HL-60/S4 treated with phorbol 12-myristate 13-acetate at 8.2 ng/mL for 4 days and 3 days (cell line): ENCODE measurements around the gene KCNJ11.

Experiments
- in situ Hi-C: fragments of 300-500 bp; cut with MboI; formaldehyde crosslinking; loops from 2 replicates; pipeline ENCODE4 v1.15.0; 2022; ENCODE audit warnings: low sequenced_read_pairs

Gene KCNJ11

GRCh38 chr11:17393472-17393871, 5.0 kb upstream of the KCNJ11 start:
- in situ Hi-C loops, result loop anchor here (25.0 kb wide), 1 partner anchor 119 kb away; no protein-coding TSS in a partner anchor

DNA sequence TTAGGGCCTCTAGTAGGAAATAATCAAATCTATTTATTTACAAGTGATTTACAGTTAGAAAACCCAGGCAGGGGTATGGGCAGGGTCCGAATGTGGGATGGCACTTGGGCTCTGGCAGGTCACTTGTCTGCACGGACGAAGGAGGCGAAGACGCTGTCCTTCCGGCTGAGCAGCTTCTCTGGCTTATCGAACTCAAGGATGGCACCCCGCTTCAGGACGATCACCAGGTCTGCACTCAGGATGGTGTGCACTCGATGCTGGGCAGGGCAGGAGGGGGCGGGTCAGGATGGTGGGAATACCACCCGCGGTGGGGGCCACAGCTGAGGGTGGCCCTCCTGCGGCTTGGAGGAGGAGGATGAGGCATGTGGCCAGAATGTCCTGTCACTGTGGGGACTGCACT, 4.4 kb upstream of the KCNJ11 start:
- in situ Hi-C loops, result loop anchor here (25.0 kb wide), 1 partner anchor 119 kb away; no protein-coding TSS in a partner anchor

DNA sequence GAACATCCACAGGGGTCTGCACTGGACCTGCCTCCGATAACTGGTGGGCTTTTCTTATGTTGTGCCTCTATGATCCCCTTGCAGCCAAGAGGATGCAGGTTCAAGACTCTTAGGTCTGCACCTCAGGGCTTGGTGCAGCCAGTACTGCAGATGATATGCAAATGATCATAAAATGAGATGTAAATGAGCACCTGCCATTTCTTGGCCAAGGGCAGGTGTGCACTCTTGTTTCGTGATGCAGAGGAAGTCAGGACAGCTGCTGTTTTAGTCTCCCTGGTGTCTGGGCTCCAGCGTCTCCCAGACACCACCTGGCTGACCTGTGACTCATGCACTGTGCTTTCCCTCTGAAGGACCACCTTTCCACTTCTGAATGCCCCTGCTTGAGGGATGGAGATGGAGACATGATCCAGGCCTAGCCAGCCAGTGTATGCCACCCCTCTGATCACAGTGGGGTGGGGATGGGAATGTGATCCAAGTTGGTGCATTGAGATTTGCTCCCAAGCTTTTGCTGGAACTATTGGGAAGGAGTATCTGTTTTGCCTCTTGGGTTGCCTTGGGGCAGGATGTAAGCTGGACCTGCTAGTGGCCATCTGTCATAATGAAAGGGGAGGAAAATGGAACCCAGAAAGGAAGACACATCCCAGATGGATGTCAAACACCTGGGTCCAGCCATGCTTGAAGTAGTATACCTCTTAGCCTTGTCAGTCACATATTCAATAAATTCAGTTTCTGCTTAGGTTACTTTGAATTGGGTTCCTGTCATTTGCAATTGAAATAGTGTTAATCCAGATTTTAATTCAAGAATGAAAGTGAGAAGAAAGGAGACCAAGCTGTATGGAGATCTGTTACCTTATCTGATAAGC, 3.3 kb upstream of the KCNJ11 start:
- in situ Hi-C loops, result loop anchor here (25.0 kb wide), 1 partner anchor 121 kb away; no protein-coding TSS in a partner anchor

DNA sequence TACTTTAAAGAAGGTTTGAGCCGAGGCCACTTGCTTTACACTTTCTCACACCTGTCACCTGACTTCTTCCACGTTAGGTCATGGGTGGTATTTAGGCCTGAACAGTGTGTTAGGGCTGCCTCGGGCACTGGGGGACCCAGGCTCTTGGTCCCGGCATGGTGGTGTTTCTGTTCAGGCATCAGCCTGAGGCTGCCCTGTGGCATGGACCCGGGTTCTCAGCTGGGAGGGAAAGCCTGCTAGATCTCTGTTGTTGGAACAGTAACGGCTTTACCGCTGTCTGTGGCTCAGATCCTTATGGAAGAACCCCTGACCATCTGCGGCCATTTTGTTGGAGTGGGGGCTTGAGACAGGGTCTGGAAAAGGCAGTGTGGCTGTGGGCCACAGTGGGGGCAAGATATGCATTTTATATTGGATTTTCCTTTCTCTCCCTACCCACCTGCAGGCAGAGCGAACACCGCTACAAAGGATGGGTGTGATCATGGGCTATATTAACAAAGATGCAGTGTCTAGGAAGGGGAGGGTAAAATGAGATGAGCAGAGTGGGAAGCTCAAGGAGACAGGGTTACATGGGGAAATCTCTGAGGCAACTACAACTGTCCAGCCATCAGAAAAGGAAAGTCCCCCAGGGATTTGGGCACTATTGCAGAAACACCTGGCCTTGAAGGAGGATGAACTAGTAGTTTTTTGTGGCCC, 1.6 kb upstream of the KCNJ11 start:
- in situ Hi-C loops, result loop anchor here (25.0 kb wide), 1 partner anchor 122 kb away; no protein-coding TSS in a partner anchor

DNA sequence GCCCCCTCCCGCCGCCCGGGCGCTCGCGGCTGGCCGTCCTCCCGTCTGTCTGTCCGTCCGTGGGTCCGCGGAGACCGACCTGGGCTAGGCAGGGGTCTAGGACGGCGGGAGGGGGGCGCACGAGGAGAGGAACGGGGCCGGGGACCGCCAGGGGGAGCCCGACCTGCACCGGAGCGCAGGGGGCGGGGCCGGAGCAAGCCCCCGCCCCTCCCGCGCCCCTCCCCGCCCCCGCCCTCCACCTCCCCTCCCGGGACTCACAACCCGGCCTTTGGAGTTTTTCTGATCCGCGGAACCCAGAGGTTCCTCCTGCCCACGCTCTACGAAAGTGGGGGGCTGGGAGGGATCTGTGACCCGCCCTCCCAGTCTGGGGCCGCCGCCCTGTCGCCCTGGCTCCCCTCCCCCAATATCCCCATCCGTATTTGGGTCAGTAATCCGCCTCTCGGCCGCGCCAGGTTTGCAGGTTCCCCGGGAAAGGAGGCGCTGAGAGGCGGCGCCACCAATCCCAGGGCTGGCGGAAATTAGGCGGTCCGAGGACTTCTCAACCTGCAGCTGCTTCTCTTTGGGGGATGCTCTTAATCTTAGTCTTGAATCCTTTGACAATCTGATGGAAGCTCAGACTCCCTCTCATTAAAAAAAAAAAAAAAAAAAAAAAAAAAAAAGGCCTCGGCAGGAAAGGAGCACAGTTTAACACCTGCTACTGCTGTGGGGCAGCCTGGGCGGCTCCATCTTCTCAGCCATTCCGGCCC, 925 bp upstream of the KCNJ11 start:
- in situ Hi-C loops, result loop anchor here (25.0 kb wide), 1 partner anchor 123 kb away; no protein-coding TSS in a partner anchor

DNA sequence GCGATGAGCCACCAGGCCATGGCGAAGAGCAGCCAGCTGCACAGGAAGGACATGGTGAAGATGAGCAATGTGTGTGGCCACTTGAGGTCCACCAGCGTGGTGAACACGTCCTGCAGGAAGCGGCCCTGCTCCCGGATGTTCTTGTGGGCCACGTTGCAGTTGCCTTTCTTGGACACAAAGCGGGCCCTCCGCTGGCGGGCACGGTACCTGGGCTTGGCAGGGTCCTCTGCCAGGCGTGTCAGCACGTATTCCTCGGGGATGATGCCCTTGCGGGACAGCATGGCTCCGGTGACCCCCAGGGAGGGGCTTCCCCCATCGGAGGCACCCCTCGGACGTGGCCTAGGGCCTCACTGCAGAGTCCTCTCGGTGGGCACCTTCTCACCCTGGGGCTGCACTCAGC, 648 bp downstream of the KCNJ11 start:
- in situ Hi-C loops, result loop anchor here (25.0 kb wide), 1 partner anchor 124 kb away; no protein-coding TSS in a partner anchor

- in situ Hi-C loops, result loop anchor here (25.0 kb wide), 1 partner anchor 125 kb away; no protein-coding TSS in a partner anchor
These were observed 1.2 kb downstream of the KCNJ11 start for GRCh38 chr11:17387254-17387653.

- in situ Hi-C loops, result loop anchor here (25.0 kb wide), 1 partner anchor 126 kb away; no protein-coding TSS in a partner anchor
These were observed 2.0 kb downstream of the KCNJ11 start for GRCh38 chr11:17386331-17387084.

GRCh38 chr11:17385926-17386325, 2.5 kb downstream of the KCNJ11 start:
- in situ Hi-C loops, result loop anchor here (25.0 kb wide), 1 partner anchor 126 kb away; no protein-coding TSS in a partner anchor

- in situ Hi-C loops, result loop anchor here (25.0 kb wide), 1 partner anchor 127 kb away; no protein-coding TSS in a partner anchor
These were observed 3.0 kb downstream of the KCNJ11 start for GRCh38 chr11:17385492-17385891.

GRCh38 chr11:17384002-17384511, 4.4 kb downstream of the KCNJ11 start:
- in situ Hi-C loops, result loop anchor here (25.0 kb wide), 1 partner anchor 128 kb away; no protein-coding TSS in a partner anchor

DNA sequence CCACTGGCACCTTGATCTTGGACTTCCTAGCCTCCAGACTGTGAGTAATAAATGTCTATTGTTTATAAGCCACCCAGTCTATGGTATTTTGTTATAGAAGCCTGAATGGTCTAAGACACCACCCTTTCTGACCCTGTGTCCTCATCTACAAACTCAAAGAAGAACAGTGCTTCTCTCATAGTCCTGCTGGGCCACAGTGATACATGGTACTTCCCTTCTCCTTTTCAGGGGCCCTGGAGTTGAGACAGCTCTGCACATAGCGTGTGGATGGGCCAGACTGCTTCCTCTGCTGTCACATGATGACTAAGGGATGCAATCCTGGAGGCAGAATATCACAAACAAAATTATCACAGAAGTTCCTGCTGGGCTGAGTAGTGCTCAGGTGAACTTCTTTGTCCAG, 5.0 kb downstream of the KCNJ11 start:
- in situ Hi-C loops, result loop anchor here (25.0 kb wide), 1 partner anchor 129 kb away; no protein-coding TSS in a partner anchor

- in situ Hi-C loops, result loop anchor here (25.0 kb wide), 1 partner anchor 130 kb away; no protein-coding TSS in a partner anchor
These were observed 6.3 kb downstream of the KCNJ11 start for GRCh38 chr11:17382046-17382728.

DNA sequence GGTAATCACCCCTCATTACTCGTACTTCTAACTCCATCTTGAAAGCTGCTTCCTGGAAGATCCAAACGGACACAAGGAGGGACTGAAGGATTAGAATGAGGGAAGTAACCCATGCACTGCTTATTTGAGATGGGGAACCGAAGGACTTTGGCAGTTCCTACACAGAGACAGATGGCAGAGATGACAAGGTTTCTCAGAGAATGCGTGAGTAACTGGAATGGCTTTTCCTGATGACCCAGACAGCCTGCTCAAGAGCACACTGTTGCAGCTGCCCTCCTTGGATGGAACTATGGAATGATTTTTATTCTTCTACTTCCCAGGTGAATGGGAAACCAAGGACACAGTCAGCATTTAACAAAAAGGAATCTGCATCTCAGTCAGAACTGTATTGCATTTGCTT, 7.3 kb downstream of the KCNJ11 start:
- in situ Hi-C loops, result loop anchor here (25.0 kb wide), 1 partner anchor 131 kb away; no protein-coding TSS in a partner anchor

GRCh38 chr11:17379383-17380180, 8.9 kb downstream of the KCNJ11 start:
- in situ Hi-C loops, result loop anchor here (25.0 kb wide), 1 partner anchor 133 kb away; no protein-coding TSS in a partner anchor

GRCh38 chr11:17378655-17379054, 9.8 kb downstream of the KCNJ11 start:
- in situ Hi-C loops, result loop anchor here (25.0 kb wide), 1 partner anchor 134 kb away; no protein-coding TSS in a partner anchor

DNA sequence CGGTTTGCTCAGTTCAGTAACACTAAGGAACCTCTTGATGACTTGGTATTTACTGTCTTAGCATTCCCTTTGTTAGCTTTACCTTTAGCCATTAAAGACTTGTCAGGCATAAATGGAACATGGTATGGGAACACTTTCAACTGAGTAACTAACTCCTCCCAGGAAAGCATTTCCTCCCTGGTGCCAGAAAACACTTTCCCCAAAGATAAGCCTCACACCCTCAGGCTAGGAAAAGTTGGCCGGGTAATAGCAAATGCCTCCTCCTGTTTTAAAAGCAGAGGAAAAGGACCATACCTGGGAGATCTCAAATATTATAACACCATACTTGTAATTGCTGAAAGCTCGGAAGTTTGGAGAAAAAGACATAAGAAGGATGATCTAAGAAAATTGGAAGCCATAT, 12.0 kb downstream of the KCNJ11 start:
- in situ Hi-C loops, result loop anchor here (25.0 kb wide), 1 partner anchor 136 kb away; no protein-coding TSS in a partner anchor

DNA sequence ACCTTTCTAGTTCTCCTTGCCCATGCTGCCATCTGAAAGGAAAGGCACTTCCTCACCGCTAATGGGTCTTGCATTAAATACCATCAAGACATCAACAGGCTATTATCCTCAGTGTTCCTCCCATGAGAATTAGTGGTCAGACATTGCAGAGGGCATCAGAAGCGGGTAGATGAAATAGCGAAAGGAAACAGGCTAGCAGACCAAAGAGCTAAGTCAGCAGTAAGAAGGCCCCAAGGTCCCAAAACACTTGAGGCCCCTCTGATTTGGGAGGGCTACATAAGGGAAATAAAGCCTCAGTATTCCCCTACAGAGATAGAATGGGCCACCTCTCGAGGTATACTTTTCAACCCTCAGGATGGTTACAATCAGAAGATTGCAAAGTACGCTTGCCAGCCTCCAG, 12.9 kb downstream of the KCNJ11 start:
- in situ Hi-C loops, result loop anchor here (25.0 kb wide), 1 partner anchor 137 kb away; no protein-coding TSS in a partner anchor
